Left lung (tissue), 10 donors: Measurements from ENCODE around the gene MAP2K3. TPM values are rescaled to one million over a fixed set of nuclear protein-coding genes. Genes with fewer than 3 reads are reported as not detected.

Experiments used
- ATAC-seq: fragments of 200-7000 bp; cut with Tn5 transposase; one replicate; pipeline ENCODE4 v1.9.1; 2020; ENCODE audit warnings: moderate library complexity
- DNase-seq, 4 donors: peaks; one replicate each; pipeline ENCODE4 v3.0.0-alpha.2; 2013 to 2020
- H3K27ac ChIP-seq, 2 donors: fragments of 200-600 bp; sonication (generic) in 1 of 2; one replicate each; pipeline versions ENCODE4 v1.5.0 to v1.8.0; 2020 to 2021
- H3K27me3 ChIP-seq, 2 donors: fragments of 200-600 bp; sonication (generic) in 1 of 2; one replicate each; pipeline versions ENCODE4 v1.5.0 to v1.8.0; 2020 to 2021
- H3K36me3 ChIP-seq, 2 donors: fragments of 200-600 bp; sonication (generic) in 1 of 2; one replicate each; pipeline versions ENCODE4 v1.5.0 to v1.8.0; 2020 to 2021
- H3K4me1 ChIP-seq, 2 donors: fragments of 200-600 bp; one replicate each; pipeline ENCODE4 v1.8.0; 2021
- H3K4me3 ChIP-seq, 2 donors: fragments of 200-600 bp; sonication (generic) in 1 of 2; one replicate each; pipeline versions ENCODE4 v1.5.0 to v1.8.0; 2020 to 2021; ENCODE audit warnings: mild to moderate bottlenecking in 1 of 2
- H3K9me3 ChIP-seq, 2 donors: fragments of 200-600 bp; sonication (generic) in 1 of 2; one replicate each; pipeline versions ENCODE4 v1.5.0 to v1.8.0; 2020 to 2021
- CTCF ChIP-seq, 2 donors: fragments of 200-600 bp; sonication (generic) in 1 of 2; IDR thresholded peaks; one replicate each; pipeline versions ENCODE4 v1.5.0 to v1.8.0; 2021; ENCODE audit warnings: antibody characterized with exemption in 2 of 2
- intact Hi-C, 2 donors: fragments of 100-400 bp; cut with DNase I; formaldehyde crosslinking; loops; one replicate each; pipeline versions ENCODE4 v1.11.2 to v1.14.2; 2022
- polyA plus RNA-seq, 6 donors: library from polyadenylated mRNA; unstranded; fragments of 120-200 nt; gene quantifications; one replicate each; pipeline ENCODE4 v1.2.1, GENCODE V29; 2013; ENCODE audit not compliant: insufficient read length in 6 of 6
- total RNA-seq, 2 donors: library from RNA; stranded (reverse); fragmentation: NEBNext Ultra II Directional; extraction: Animal tissue kit (Norgen Biotek cat#: 25700); gene quantifications; one replicate each; pipeline ENCODE4 v1.2.1, GENCODE V29; 2021
- donor health status: DM: no; HTN: yes; CAD: no.
- donor health status: DM: no; HTN: no; CAD: no.

MAP2K3 gene
- total and polyA plus RNA-seq, 8 donors = 23.3 to 101 (median 28.5) TPM

GRCh38 chr17:21240369-21241055 lies 44.0 kb upstream of the MAP2K3 start:
- no peaks in the 10 kb centered on the region for H3K27me3 ChIP-seq
- peaks cover 0 to 34% of the 10 kb centered on the region in 2 donors for H3K36me3 ChIP-seq
- no peak overlapping the region for H3K4me3 ChIP-seq
- H3K4me1 ChIP-seq = no peaks in the 10 kb centered on the region
- no peak for ATAC-seq
- no peak for TF ChIP-seq CTCF (IDR thresholded peaks at IDR 0.05)
- no peaks in the 10 kb centered on the region for H3K9me3 ChIP-seq
- H3K27ac ChIP-seq = no peak overlapping the region
- intact Hi-C loops = no loop called here
- no peak for DNase-seq

- no peaks in the 10 kb centered on the region for H3K9me3 ChIP-seq
- no peak overlapping the region for H3K27ac ChIP-seq
- no peaks in the 10 kb centered on the region for H3K4me1 ChIP-seq
- no peaks in the 10 kb centered on the region for H3K27me3 ChIP-seq
- no peak overlapping the region for H3K4me3 ChIP-seq
- no peak for DNase-seq
- H3K36me3 ChIP-seq = peaks cover 0 to 34% of the 10 kb centered on the region in 2 donors
- no peak for TF ChIP-seq CTCF (IDR thresholded peaks at IDR 0.05)
- intact Hi-C loops = no loop called here
- no peak for ATAC-seq
These were observed 42.9 kb upstream of the MAP2K3 start for GRCh38 chr17:21241564-21241963.

- ATAC-seq (no peak), DNase-seq (no peak)
- Histone ChIP-seq H3K27me3 (no peaks in the 10 kb centered on the region), H3K4me1 (no peaks in the 10 kb centered on the region), H3K9me3 (no peaks in the 10 kb centered on the region), H3K27ac (no peak overlapping the region), H3K36me3 (peaks cover 0 to 34% of the 10 kb centered on the region in 2 donors), H3K4me3 (no peak overlapping the region)
- no peak for TF ChIP-seq CTCF (IDR thresholded peaks at IDR 0.05)
- intact Hi-C loops = no loop called here
These were observed 42.3 kb upstream of the MAP2K3 start for GRCh38 chr17:21242026-21242697.

- no peak for TF ChIP-seq CTCF (IDR thresholded peaks at IDR 0.05)
- H3K36me3 ChIP-seq = peaks cover 0 to 34% of the 10 kb centered on the region in 2 donors
- H3K4me3 ChIP-seq = no peak overlapping the region
- no peak for DNase-seq
- ATAC-seq = no peak
- H3K9me3 ChIP-seq = no peaks in the 10 kb centered on the region
- H3K27me3 ChIP-seq = no peaks in the 10 kb centered on the region
- H3K27ac ChIP-seq = no peak overlapping the region
- H3K4me1 ChIP-seq = no peaks in the 10 kb centered on the region
- intact Hi-C loops = no loop called here
These were observed 41.6 kb upstream of the MAP2K3 start for GRCh38 chr17:21242780-21243515.
